Measurements from ENCODE around the gene GPD1L.

DNA sequence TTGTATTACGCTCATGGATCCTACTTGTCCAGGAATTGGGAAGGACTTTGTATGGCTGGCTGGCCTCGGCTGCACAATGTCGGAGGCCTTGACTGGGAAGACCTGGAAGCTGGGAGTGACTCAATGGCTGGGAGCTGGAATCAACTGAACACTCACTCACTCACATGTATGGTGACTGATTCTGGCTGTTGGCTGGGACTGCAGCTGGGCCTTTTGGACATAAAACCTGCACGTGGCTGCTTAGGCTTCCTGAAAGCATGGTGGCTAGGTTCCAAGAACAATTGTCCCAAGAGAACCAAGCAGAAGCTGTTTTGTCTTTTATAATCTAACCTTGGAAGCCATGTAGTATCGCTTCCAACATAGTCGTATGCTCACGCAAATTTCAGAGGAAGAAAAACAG, 94.1 kb downstream of the GPD1L start:
- TF ChIP-seq, protein P1, sequence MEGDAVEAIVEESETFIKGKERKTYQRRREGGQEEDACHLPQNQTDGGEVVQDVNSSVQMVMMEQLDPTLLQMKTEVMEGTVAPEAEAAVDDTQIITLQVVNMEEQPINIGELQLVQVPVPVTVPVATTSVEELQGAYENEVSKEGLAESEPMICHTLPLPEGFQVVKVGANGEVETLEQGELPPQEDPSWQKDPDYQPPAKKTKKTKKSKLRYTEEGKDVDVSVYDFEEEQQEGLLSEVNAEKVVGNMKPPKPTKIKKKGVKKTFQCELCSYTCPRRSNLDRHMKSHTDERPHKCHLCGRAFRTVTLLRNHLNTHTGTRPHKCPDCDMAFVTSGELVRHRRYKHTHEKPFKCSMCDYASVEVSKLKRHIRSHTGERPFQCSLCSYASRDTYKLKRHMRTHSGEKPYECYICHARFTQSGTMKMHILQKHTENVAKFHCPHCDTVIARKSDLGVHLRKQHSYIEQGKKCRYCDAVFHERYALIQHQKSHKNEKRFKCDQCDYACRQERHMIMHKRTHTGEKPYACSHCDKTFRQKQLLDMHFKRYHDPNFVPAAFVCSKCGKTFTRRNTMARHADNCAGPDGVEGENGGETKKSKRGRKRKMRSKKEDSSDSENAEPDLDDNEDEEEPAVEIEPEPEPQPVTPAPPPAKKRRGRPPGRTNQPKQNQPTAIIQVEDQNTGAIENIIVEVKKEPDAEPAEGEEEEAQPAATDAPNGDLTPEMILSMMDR (conservative IDR thresholded peaks at IDR 0.05), result no peak
- no peak for TF ChIP-seq ZFX (IDR thresholded peaks at IDR 0.05)

All from C4-2B (cell line).